ENCODE results near the gene PMF1. TPM values are rescaled to one million over a fixed set of nuclear protein-coding genes. Genes with fewer than 3 reads are reported as not detected.
A peak's percentile ranks its signal among the peaks of the same experiment; 100 is the strongest.
"Not testable (repeated sequence)": the region's sequence is repeated elsewhere in the genome, so short reads cannot be mapped to it uniquely, and the experiment has no call there.

The PMF1 gene
- total RNA-seq, 1 donor, result 34.0 TPM

DNA sequence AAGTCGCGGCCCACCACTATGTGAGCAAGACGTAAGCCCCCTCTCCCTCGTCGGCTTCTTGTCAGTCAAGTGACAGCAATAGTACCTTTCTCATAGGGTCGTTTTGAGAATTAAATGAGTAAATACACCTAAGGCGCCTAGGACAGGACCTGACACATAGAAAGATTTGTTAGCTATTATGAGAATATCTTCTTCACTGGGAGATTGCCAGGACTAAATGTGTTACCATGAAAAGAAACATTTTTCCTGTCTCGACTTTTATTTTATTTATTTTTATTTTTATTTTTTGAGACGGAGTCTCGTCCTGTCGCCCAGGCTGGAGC is 798 bp downstream of the PMF1 start:
- H3K9me3 ChIP-seq (ENCODE audit: low read depth, low read length), result no peaks in the 10 kb centered on the region
- peaks cover 16% of the 10 kb centered on the region for H3K36me3 ChIP-seq (ENCODE audit: insufficient read depth, low read length)
- peak overlapping the region; percentile 100 for H3K27ac ChIP-seq (ENCODE audit: low read depth, low read length)
- TF ChIP-seq, protein P1, sequence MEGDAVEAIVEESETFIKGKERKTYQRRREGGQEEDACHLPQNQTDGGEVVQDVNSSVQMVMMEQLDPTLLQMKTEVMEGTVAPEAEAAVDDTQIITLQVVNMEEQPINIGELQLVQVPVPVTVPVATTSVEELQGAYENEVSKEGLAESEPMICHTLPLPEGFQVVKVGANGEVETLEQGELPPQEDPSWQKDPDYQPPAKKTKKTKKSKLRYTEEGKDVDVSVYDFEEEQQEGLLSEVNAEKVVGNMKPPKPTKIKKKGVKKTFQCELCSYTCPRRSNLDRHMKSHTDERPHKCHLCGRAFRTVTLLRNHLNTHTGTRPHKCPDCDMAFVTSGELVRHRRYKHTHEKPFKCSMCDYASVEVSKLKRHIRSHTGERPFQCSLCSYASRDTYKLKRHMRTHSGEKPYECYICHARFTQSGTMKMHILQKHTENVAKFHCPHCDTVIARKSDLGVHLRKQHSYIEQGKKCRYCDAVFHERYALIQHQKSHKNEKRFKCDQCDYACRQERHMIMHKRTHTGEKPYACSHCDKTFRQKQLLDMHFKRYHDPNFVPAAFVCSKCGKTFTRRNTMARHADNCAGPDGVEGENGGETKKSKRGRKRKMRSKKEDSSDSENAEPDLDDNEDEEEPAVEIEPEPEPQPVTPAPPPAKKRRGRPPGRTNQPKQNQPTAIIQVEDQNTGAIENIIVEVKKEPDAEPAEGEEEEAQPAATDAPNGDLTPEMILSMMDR (IDR thresholded peaks at IDR 0.05; ENCODE audit: extremely low read depth, low read depth, low read length), result no peak
- peaks cover 23% of the 10 kb centered on the region for H3K79me2 ChIP-seq (ENCODE audit: insufficient read depth, low read length)
- peak overlapping the region; percentile 92 for H3K4me3 ChIP-seq (ENCODE audit: insufficient read depth, low read length)
- peak overlapping the region; percentile 100 for H2AFZ ChIP-seq (ENCODE audit: low read length)
- H3K4me1 ChIP-seq (ENCODE audit: insufficient read depth, low read length), result peaks cover 20% of the 10 kb centered on the region
- H3K4me2 ChIP-seq (ENCODE audit: insufficient read depth, low read length), result peak overlapping the region; percentile 86
- peak; percentile 71 for DNase-seq (ENCODE audit: insufficient read length, low spot score, missing footprints)
- no peaks in the 10 kb centered on the region for H4K20me1 ChIP-seq (ENCODE audit: insufficient read depth, low read length)
- no peaks in the 10 kb centered on the region for H3K27me3 ChIP-seq (ENCODE audit: insufficient read depth, low read length)

DNA sequence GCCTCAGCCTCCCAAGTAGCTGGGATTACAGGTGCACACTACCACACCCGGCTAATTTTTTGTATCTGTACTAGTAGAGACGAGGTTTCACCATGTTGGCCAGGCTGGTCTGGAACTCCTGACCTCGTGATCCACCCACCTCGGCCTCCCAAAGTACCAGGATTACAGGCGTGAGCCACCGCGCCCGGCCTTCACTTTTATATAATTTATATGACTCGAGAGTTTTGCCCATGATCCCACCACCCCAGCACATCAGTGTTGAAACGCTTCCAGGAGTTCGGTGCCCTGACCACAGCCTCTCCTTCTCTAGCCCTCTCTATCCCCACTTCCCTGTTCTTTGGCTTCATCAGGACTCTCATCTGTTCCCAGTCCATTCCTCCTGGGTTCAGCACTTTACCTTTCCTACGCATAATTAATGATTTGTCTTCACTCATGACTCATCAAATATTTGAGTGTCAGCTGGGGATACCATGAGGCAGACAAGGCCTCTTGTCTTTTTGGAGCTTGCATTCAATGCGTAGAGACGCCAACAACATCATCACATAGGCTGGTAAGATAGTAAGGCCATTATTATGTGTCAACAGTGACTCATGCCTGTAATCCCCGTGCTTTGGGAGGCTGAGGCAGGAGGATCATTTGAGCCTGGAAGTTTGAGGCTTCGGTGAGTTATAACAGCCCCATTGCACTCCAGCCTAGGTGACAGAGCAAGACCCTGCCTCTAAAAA is 1.4 kb downstream of the PMF1 start:
- Histone ChIP-seq H2AFZ (ENCODE audit: low read length) (no peak overlapping the region), H3K4me1 (ENCODE audit: insufficient read depth, low read length) (peaks cover 20% of the 10 kb centered on the region), H3K9me3 (ENCODE audit: low read depth, low read length) (no peaks in the 10 kb centered on the region), H3K79me2 (ENCODE audit: insufficient read depth, low read length) (peaks cover 23% of the 10 kb centered on the region), H3K36me3 (ENCODE audit: insufficient read depth, low read length) (peaks cover 11% of the 10 kb centered on the region), H3K4me2 (ENCODE audit: insufficient read depth, low read length) (peak overlapping the region; percentile 86), H3K4me3 (ENCODE audit: insufficient read depth, low read length) (peak overlapping the region; percentile 92), H3K27me3 (ENCODE audit: insufficient read depth, low read length) (no peaks in the 10 kb centered on the region), H4K20me1 (ENCODE audit: insufficient read depth, low read length) (no peaks in the 10 kb centered on the region), H3K27ac (ENCODE audit: low read depth, low read length) (peak overlapping the region; percentile 100)
- DNase-seq (ENCODE audit: insufficient read length, low spot score, missing footprints), result peak; percentile 94
- TF ChIP-seq, protein P1 (IDR thresholded peaks at IDR 0.05; ENCODE audit: extremely low read depth, low read depth, low read length), result no peak

DNA sequence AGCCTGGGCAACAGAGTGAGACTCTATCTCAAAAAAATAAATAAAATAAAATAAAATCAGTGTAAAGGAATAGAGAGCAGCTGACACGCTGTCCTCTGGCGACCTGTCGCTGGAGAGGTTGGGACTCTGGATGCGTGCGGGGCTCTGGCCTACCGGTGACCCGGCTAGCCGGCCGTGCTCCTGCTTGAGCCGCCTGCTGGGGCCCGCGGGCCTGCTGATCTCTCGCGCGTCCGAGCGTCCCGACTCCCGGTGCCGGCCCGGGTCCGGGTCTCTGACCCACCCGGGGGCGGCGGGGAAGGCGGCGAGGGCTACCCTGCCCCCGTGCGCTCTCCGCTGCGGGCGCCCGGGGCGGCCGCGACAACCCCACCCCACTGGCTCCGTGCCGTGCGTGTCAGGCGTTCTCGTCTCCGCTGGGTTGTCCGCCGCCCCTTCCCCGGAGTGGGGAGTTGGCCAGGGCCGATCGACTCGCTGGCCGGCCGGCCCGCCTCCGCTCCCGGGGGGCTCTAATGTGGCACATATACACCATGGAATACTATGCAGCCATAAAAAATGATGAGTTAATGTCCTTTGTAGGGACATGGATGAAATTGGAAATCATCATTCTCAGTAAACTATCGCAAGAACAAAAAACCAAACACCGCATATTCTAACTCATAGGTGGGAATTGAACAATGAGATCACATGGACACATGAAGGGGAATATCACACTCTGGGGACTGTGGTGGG is 3.7 kb downstream of the PMF1 start:
- peaks cover 30% of the 10 kb centered on the region for H3K79me2 ChIP-seq (ENCODE audit: insufficient read depth, low read length)
- H3K27ac ChIP-seq (ENCODE audit: low read depth, low read length); H4K20me1 ChIP-seq (ENCODE audit: insufficient read depth, low read length): not testable (repeated sequence)

DNA sequence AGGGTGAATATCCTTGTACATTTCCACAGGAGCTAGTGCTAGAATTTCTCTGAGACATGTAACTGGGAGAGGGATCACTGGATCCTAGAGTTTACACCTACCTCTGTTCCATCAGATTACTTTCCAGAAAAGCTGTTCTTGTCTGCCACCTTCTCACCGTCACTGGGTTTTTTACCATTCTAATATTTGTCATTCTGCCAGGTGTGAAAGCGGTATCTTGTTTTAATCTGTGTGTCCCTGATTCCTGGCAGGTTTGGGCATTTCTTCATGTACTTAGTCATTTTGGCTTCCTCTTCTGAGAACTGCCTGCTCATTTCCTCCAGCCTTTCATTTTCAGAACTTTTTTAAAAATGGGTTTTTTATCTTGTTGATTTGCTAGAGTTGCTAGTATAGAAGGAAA is 5.1 kb downstream of the PMF1 start:
- Histone ChIP-seq H2AFZ (ENCODE audit: low read length) (no peak overlapping the region), H3K36me3 (ENCODE audit: insufficient read depth, low read length) (peaks cover 23% of the 10 kb centered on the region), H3K79me2 (ENCODE audit: insufficient read depth, low read length) (peaks cover 33% of the 10 kb centered on the region), H3K4me2 (ENCODE audit: insufficient read depth, low read length) (no peak overlapping the region), H3K27me3 (ENCODE audit: insufficient read depth, low read length) (no peaks in the 10 kb centered on the region), H3K4me3 (ENCODE audit: insufficient read depth, low read length) (no peak overlapping the region), H3K4me1 (ENCODE audit: insufficient read depth, low read length) (peaks cover 23% of the 10 kb centered on the region), H3K9me3 (ENCODE audit: low read depth, low read length) (no peaks in the 10 kb centered on the region), H4K20me1 (ENCODE audit: insufficient read depth, low read length) (peaks cover 7% of the 10 kb centered on the region), H3K27ac (ENCODE audit: low read depth, low read length) (peak overlapping the region; percentile 6)
- DNase-seq (ENCODE audit: insufficient read length, low spot score, missing footprints), result peak; percentile 93
- TF ChIP-seq, protein P1 (IDR thresholded peaks at IDR 0.05; ENCODE audit: extremely low read depth, low read depth, low read length), result no peak

More for the DNA sequence above, 3.7 kb downstream of the PMF1 start:
- H3K4me2 ChIP-seq (ENCODE audit: insufficient read depth, low read length); H3K9me3 ChIP-seq (ENCODE audit: low read depth, low read length); H3K27me3 ChIP-seq (ENCODE audit: insufficient read depth, low read length); H3K4me3 ChIP-seq (ENCODE audit: insufficient read depth, low read length); H2AFZ ChIP-seq (ENCODE audit: low read length); DNase-seq (ENCODE audit: insufficient read length, low spot score, missing footprints): not testable (repeated sequence)
- peaks cover 20% of the 10 kb centered on the region for H3K4me1 ChIP-seq (ENCODE audit: insufficient read depth, low read length)
- peaks cover 16% of the 10 kb centered on the region for H3K36me3 ChIP-seq (ENCODE audit: insufficient read depth, low read length)

Data from osteoblast (primary cell).